SK-MEL-5 (cell line): ENCODE data around the gene C1orf174. TPM values are rescaled to one million over a fixed set of nuclear protein-coding genes. Genes with fewer than 3 reads are reported as not detected.

Experiments
- DNase-seq: peaks from one replicate; pipeline ENCODE4 v3.0.0-alpha.2; 2016; ENCODE audit warnings: low read depth, low spot score
- in situ Hi-C: cut with HindIII; loops from 2 replicates; pipeline ENCODE4 v1.10.0; 2016; ENCODE audit warnings: low sequenced_read_pairs, high pct_unique_total_duplicates, low pct_unique_long_range_greater_than_20kb
- total RNA-seq: library from RNA; depleted of rRNA; stranded (reverse); fragments of >200 nt; shearing (Covaris generic); gene quantifications from 2 replicates; pipeline ENCODE4 v1.2.3, GENCODE V29; 2014

C1orf174 gene
- total RNA-seq, 1 experiment from 2014 or later: 21.7 TPM

DNA sequence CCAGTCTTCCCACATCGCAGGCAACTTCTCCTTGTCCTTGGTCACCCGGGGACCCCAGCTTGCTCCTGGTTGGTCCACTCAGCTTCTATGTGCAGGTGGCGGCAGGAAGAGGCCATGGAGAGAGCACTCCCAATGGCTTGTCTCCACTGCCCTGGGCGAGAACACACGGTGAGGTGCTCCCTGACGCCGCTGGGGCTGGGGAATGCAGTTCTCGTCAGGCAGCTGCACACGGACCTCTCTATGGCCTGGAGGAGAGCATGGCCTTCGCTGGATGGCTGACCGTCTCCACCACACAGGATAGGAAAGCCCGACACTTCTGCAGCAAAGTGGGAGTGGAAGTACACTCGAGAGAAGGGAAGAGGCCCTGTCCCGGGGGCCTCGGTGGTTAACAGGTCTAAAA lies 11.8 kb downstream of the C1orf174 start:
- no peak for DNase-seq
- in situ Hi-C loops: no loop called here

DNA sequence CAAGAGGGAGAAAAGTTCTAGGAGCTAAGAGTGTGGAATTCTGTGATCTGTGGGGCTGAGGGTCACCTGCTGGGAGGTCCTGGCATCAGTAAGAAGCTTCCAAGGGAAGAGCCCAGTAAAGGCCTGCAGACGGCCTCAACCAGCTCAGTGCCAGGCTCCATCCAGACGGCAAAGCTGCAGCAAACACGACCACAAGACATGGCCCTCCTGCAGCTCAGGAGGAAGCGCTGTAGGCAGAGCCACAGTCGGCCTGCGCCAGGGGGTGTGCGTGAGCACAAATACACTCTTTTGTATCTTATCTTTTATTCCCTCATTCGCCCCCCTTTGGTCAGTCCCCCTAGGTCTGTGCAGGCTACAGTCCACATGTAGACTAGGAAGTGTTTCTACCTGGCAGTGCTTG lies 13.4 kb downstream of the C1orf174 start:
- in situ Hi-C loops: no loop called here
- DNase-seq: no peak

DNA sequence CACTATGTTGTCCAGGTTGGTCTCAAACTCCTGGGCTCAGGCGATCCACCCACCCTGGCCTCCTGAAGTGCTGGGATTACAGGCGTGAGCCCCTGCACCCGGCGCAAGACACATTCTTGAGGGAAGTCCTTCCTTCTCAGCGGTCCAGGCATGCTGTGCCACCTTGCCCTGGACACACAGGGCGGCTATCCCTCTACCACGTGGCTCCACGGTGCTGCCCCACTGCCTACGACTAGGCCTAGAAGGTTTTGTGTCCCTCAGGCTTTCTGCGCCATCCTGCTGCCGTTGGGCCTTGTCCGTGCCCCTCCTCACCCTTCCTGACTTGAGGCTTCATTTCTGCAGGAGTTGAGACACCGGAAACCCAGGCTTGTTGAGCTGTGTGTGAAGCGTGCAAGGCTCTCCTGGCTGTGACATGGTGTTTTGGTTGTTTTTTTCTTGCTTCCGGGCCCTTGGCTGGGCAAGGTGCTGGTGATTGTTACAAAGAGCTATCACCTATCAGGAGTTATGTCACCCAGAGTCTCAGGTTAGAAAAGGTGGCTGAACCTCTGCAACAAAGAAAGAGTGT lies 13.9 kb downstream of the C1orf174 start:
- in situ Hi-C loops: no loop called here
- DNase-seq: no peak

DNA sequence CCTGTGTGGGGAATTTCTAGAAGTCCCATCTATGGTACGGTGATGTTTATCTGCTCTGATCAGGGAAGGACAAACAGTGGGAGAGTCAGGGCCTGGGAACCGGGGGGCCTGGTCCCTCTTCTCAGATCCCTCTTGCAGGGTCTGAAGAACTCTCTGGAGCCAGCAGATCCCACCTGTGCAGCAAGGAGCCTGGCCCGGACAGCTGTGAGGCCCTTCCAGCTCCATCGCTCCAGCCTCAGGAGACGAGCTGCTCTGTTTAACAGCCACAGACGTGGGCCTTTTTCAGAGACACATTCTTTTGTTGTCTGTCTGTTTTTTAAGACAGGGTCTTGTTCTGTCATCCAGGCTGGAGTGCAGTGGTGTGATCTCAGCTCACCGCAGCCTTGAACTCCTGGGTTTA lies 14.5 kb downstream of the C1orf174 start:
- no peak for DNase-seq
- in situ Hi-C loops: no loop called here

DNA sequence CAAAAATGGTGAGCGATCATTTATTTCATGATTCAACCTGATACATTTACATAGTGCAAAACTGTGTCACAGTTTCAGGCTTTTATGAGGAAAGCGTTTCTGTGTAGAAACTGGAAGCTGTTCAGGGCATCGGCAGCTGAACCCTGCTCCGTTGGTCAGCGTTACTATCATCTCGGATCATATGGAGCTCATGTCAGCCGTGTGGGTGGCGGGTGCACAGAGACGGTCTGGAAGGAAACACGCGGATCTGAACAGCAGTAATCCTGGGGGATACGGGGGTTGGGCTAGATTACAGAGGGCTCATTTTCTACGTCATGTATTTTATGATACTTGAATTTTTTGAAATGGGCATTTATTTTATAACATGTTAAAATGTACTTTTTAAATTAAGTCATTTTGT lies 15.1 kb downstream of the C1orf174 start:
- in situ Hi-C loops: no loop called here
- no peak for DNase-seq

DNA sequence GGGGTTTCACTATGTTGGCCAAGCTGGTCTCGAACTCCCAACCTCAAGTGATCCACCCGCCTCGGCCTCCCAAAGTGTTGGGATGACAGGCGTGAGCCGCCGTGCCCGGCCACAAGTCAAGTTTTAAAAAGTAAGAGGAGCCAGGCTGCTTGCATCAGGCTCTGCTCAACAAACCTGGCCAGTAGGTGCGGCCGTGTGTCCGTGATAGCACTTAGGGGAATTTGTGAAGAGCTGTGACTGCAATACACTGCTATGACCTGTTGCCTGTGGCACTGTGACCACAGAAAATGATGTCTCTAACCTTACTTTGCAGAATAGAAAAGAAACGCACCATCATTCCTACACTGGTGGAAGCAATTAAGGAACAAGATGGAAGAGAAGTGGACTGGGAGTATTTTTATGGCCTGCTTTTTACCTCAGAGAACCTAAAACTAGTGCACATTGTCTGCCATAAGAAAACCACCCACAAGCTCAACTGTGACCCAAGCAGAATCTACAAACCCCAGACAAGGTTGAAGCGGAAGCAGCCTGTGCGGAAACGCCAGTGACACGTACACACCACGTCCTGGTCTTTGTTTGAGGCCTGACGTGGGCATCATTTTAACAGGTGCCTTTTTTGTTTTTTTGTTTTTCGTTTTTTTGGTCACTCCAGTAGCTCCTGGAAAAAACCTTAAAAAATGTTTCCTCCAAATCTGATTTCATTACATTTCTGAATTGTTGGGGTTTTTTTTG lies 16.7 kb downstream of the C1orf174 start:
- DNase-seq: no peak
- in situ Hi-C loops: no loop called here

DNA sequence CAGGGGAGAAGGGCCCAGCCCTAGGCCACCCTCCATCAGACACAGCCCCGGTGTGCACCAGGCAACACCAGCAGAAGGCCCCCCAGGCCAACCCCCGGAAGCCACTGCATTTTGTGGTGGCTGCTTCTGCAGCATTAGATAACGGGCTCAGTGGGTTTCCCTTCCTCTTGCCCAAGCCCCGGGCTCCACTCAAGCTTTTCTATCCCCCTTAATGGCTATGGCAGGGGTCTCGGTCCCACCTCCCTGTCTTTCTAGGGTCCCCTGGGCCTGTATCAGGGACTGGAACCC lies 18.9 kb downstream of the C1orf174 start:
- in situ Hi-C loops: no loop called here
- DNase-seq: no peak

DNA sequence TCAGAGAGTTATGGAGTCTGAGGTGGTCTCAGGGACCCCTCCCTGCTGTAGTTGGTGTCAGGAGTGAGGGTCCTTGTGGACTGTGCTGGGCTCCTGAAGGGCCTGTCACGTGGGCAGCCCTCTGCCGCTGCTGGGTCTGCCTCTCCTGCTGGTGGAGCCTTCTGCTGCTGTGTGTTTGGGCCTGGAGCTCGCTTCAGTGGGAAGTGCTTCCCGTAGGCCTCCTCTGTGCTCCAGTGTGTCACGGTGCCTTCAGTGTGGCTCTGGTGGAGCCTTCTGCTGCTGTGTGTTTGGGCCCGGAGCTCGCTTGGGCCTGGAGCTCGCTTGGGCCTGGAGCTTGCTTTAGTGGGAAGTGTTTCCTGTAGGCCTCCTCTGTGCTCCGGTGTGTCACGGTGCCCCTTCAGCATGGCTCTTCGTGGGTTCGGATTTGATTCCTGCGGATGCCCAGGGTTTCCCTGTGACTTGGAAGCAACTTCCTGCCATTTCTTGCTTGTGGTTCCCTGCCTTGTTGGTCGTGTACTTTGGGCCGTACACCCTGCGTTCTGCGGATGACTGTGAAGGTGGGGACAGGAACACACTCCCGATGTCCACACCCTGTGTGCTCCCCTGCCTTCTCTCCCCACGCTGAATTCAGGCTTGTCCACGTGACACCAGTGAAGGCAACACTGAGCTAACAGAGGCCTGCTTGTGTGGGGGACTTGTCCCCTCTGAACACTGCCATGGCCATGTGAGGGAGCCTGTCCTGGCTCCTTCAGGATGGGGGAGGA lies 19.5 kb downstream of the C1orf174 start:
- no peak for DNase-seq
- in situ Hi-C loops: no loop called here

DNA sequence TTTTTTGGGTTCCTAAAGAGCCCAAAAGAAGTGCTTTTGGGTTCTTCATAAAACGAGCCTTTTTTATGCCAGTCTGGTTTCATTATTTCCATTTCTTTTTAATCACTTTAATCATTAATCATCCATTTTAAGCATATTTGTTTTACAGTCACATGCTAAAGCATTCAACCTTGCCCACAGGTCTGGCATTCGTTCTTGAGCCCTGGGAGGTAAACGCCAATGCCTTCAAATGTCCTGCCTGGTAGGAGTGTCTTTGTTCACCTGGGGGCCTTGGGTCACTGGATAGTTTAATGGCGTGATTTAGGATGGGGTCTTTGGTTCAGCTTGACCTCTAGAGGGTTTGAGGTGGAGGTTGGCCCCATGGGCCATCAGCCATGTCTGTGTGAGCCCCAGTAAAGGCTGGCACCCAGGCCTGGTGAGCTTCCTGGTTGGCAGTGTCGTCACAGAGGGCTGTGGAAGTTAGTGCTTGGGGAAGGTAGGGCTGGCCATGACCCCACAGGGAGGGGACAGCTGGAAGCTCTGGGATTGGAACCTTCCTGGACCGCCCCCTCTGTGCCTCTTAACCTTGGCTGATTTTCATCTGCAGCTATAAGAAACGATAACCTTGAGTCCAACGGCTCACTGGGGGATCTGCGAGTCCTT lies 20.2 kb downstream of the C1orf174 start:
- DNase-seq: no peak
- in situ Hi-C loops: no loop called here

DNA sequence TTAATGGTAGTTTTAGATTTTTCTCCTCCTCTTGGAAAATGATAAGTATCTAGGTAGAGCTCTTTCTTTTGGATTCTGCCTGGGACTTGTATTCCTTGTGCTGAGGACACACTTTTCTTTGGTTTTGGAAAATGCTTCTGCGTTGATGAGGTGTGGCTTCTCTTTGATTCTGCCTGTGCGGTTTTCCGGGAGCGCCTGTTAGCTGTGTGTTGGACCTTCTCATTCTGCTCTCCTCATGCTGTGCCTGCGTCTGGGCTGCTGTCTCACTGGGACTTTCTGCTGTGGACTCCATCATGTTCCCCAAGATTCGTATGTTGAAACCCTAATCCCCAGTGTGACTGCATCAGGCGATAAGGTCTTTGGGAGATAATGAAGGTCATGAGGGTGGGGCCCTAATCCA lies 21.0 kb downstream of the C1orf174 start:
- in situ Hi-C loops: no loop called here
- DNase-seq: no peak

DNA sequence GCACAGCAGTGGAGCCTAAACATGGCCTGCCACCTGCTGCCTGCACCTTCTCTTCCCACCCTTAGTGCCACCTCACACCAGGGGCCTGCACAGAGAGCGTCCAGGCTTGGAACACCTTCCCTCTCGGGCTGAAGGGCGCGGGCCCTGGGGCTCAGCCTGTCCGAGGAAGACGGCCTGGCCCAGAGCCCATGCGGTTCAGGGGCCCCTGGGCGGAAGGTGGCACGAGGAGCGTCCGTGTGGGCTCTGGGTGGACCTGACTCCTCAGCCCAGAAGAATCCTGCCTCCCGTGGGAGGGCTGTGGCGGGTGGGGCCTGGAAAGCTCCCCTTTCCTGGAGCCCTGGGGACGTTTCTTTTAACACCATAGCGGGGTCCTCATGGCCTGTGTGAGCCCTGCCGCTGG lies 23.4 kb downstream of the C1orf174 start:
- DNase-seq: no peak
- in situ Hi-C loops: no loop called here

DNA sequence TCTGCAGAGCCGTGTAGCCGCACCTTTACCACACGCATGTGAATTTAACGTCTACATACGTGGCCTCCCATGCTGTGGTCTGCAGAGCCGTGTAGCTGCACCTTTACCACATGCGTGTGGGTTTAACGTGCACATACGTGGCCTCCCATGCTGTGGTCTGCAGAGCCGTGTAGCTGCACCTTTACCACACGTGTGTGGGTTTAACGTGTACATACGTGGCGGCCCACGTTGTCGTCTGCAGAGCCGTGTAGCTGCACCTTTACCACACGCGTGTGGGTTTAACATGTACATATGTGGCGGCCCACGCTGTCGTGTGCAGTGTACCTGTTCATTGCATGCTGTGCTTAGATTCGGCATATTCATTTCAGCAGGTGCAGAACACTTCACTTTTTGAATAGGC lies 25.3 kb downstream of the C1orf174 start:
- in situ Hi-C loops: no loop called here

DNA sequence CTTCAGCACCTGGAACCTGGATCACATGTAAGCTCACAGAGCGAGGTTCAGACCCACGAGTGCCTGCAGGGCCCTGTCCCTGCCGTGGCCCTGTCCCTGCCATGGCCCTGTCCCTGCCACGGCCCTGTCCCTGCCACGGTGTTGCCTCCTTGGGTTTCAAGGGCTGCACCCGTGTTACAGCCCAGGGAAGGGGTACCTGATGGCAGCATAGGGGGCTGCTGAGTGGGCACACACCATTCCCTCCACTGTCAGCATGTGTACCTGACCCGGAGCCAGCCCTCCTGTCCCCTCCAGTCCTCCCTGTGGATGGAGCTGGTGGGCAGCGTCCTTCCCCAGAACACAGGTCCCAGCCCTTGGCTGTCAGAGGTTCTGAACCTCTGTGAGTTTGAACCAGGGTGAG lies 27.5 kb downstream of the C1orf174 start:
- DNase-seq: no peak
- in situ Hi-C loops: no loop called here

More for the DNA sequence above, 25.3 kb downstream of the C1orf174 start:
- no peak for DNase-seq

DNA sequence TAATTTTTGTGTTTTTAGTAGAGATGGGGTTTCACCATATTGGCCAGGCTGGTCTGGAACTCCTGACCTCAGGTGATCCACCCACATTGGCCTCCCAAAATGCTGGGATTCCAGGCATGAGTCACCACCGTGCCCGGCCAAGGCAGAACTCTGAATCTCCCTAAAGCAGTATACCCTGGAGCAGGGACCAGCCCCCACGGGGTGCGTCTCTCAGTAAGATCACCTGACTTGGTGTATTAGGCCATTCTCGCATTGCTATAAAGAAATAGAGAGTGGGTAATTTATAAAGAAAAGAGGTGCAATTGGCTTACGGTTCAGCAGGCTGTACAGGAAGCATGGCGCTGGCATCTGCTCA lies 28.6 kb downstream of the C1orf174 start:
- in situ Hi-C loops: no loop called here
- no peak for DNase-seq

DNA sequence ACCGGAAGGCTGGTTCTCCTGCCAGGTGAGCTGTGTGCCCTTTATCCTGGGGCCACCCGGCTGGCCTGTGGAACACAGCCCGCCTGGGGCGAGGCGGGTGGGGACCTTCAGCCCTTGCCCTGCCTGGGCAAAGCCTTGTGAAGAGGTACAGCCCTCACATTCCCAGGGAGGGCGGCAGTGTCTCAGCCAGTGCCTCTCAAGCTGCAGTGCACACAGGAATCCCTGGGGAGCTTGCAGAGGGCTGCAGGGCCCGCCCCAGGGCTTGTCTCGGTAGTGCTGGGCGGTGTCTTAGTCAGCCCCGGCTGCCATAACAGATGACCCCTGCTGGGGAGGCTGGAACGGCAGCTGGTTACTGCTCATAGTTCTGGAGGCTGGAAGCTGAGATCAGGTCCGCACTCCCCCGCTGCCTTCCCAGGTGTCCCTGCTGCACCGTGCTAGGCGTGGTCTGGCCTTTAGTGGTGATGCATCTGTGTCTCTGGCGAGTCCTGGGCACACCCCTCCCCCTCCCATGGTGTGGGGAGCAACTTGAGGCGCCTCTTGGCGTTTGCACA lies 30.2 kb downstream of the C1orf174 start:
- DNase-seq: no peak
- in situ Hi-C loops: no loop called here

DNA sequence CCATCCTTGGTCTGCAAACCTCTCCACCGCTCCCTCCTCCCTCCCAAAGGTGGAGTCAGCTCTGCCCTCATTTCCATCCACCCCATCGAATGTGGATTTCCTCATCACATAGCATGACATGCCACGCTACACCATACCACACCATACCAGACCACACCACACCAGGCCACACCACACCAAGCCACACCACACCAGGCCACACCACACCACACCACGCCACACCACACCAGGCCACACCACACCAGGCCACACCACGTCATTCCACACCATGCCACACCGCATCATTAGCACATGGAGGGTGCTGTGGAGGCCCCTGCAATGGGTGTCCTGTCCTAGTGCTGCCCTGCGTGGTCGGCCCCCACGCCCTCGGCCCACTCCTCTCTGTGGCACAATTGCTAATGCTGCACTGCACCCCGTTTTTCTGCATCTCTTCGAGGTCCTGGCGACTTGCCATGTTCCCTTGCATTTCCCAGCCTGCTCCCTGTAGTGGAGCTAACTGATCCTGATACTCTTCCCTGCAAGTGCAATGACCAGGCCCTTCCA lies 31.5 kb downstream of the C1orf174 start:
- no peak for DNase-seq
- in situ Hi-C loops: no loop called here

DNA sequence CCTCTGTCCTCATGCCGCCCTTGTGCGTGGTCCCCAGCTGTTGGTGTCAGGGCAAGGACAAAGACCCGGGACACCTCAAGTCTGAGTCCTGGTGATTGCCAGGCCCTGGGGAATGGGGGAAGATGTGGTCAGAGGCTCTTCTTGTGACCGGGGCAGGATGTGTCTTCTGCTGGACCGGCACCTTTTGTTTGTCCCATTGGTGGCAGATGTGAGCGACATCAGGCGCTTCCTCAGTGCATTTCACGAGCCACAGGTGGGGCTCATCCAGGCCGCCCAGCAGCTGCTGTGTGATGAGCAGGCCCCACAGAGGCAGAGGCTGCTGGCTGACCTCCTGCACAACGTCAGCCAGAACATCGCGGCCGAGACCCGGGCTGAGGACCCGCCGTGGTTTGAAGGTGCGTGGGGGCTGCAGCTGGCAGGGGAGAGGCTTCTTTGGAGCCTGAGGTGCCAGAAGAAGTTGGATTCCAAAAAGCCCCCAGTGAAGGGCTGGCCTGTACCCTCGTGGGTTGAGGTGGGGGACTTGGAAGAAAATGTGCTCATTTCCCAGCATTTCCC lies 34.4 kb downstream of the C1orf174 start:
- in situ Hi-C loops: no loop called here
- DNase-seq: no peak

DNA sequence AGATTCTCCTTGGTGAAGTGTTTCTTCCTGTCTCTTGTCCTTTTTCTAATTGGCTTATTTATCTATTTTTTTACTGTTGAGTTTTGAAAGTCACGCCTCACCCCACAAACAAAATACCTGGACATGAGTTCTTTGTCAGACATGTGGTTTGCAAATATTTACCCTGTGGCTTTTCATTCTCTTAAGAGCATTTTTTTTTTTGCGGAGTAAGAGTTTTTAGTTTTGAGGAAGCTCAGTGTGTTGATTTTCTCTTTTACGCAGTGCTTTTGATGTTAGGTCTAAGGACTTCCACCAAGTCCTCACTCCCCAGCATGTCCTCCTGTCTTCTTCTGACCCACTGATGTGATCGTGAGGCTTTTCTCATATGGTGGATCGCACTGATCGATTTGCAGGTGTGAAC lies 35.2 kb downstream of the C1orf174 start:
- in situ Hi-C loops: no loop called here
- DNase-seq: no peak
